ENCODE results near the gene DARS1. TPM values are rescaled to one million over a fixed set of nuclear protein-coding genes. Genes with fewer than 3 reads are reported as not detected.

The DARS1 gene
- total RNA-seq, 4 donors from 2014 or later = 27.1 to 127 (median 62.1) TPM

GRCh38 chr2:135905679-135906078 is 79.7 kb downstream of the DARS1 start:
- Histone ChIP-seq H3K4me1 (no peaks in the 10 kb centered on the region), H3K4me3 (no peak overlapping the region), H3K27ac (no peak overlapping the region), H3K27me3 (no peaks in the 10 kb centered on the region), H3K9me3 (no peaks in the 10 kb centered on the region), H3K36me3 (no peaks in the 10 kb centered on the region)
- intact Hi-C loops (cut with DNase I; ENCODE audit: low total_unique reads) = no loop called here
- TF ChIP-seq CTCF (IDR thresholded peaks at IDR 0.05) (no peak), POLR2A (IDR thresholded peaks at IDR 0.05) (no peak)
- DNase-seq = no peak

- no peak overlapping the region for H3K4me3 ChIP-seq
- no peaks in the 10 kb centered on the region for H3K9me3 ChIP-seq
- H3K36me3 ChIP-seq = no peaks in the 10 kb centered on the region
- no peaks in the 10 kb centered on the region for H3K27me3 ChIP-seq
- intact Hi-C loops (cut with DNase I; ENCODE audit: low total_unique reads) = no loop called here
- no peaks in the 10 kb centered on the region for H3K4me1 ChIP-seq
- DNase-seq = no peak
- no peak for TF ChIP-seq CTCF (IDR thresholded peaks at IDR 0.05)
- H3K27ac ChIP-seq = no peak overlapping the region
These were observed 81.0 kb downstream of the DARS1 start for GRCh38 chr2:135904341-135904989.

GRCh38 chr2:135903650-135904049 is 81.8 kb downstream of the DARS1 start:
- Histone ChIP-seq H3K4me1 (no peaks in the 10 kb centered on the region), H3K4me3 (no peak overlapping the region), H3K9me3 (no peaks in the 10 kb centered on the region), H3K36me3 (no peaks in the 10 kb centered on the region), H3K27ac (no peak overlapping the region), H3K27me3 (no peaks in the 10 kb centered on the region)
- no peak for DNase-seq
- intact Hi-C loops (cut with DNase I; ENCODE audit: low total_unique reads) = no loop called here
- TF ChIP-seq CTCF (IDR thresholded peaks at IDR 0.05) (no peak), POLR2A (IDR thresholded peaks at IDR 0.05) (no peak)

GRCh38 chr2:135899567-135899966 is 85.9 kb downstream of the DARS1 start:
- intact Hi-C loops (cut with DNase I; ENCODE audit: low total_unique reads) = no loop called here
- no peaks in the 10 kb centered on the region for H3K9me3 ChIP-seq
- no peaks in the 10 kb centered on the region for H3K27me3 ChIP-seq
- no peaks in the 10 kb centered on the region for H3K36me3 ChIP-seq
- H3K4me1 ChIP-seq = no peaks in the 10 kb centered on the region
- TF ChIP-seq POLR2A (IDR thresholded peaks at IDR 0.05) = no peak
- TF ChIP-seq CTCF (IDR thresholded peaks at IDR 0.05) = no peak
- no peak overlapping the region for H3K4me3 ChIP-seq
- H3K27ac ChIP-seq = no peak overlapping the region
- no peak for DNase-seq

- no peak for TF ChIP-seq CTCF (IDR thresholded peaks at IDR 0.05)
- no peak for TF ChIP-seq POLR2A (IDR thresholded peaks at IDR 0.05)
- intact Hi-C loops (cut with DNase I; ENCODE audit: low total_unique reads) = no loop called here
These were observed 87.1 kb downstream of the DARS1 start for GRCh38 chr2:135898234-135898786.

More at GRCh38 chr2:135898234-135898786, 87.1 kb downstream of the DARS1 start:
- Histone ChIP-seq H3K4me1 (no peaks in the 10 kb centered on the region), H3K9me3 (no peaks in the 10 kb centered on the region), H3K4me3 (no peak overlapping the region), H3K27ac (no peak overlapping the region), H3K36me3 (no peaks in the 10 kb centered on the region), H3K27me3 (no peaks in the 10 kb centered on the region)
- no peak for DNase-seq
